ENCODE data around the gene TMEM223.

TMEM223 gene

DNA sequence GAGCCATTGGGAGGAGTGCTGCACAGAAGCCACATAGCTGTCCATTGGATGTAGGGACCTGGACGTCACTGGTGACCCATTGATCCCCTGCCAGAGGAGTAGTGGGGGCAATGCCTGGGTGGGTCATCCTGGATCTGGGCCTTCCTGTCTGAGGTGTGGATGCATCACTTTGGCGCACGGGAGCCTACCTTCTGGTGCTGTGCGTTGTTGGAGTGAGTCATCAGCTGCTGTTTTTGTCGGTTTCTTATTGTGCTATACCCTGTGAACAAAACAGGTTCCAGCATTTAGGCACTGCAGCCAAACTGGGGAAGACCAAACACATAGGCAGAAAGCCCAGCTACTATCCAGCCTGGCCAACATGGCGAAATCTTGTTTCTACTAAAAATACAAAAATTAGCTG is 17.4 kb downstream of the TMEM223 start:
- Histone ChIP-seq H3K36me3 (ENCODE audit: control insufficient read depth in 2 of 2, insufficient read depth in 1 of 2, low read length in 2 of 2) (peaks cover 0 to 44% of the 10 kb centered on the region in 2 experiments; a peak in 2 of 3 replicates), H3K9me3 (ENCODE audit: control insufficient read depth, insufficient read depth, low read depth, low read length) (no peaks in the 10 kb centered on the region), H3K4me3 (ENCODE audit: low read depth, low read length) (no peak overlapping the region), H3K4me1 (ENCODE audit: control insufficient read depth, insufficient read depth, low read length) (no peaks in the 10 kb centered on the region), H3K27ac (ENCODE audit: extremely low read depth, low read depth, low read length) (no peak overlapping the region)
- TF ChIP-seq ZNF175 (tag by site-specific recombination; IDR thresholded peaks at IDR 0.05) (no peak), ZNF24 (tag by site-specific recombination; IDR thresholded peaks at IDR 0.05) (no peak), ZNF776 (tag by site-specific recombination; IDR thresholded peaks at IDR 0.05; ENCODE audit: borderline replicate concordance) (no peak)
- TF ChIP-seq, protein P1, sequence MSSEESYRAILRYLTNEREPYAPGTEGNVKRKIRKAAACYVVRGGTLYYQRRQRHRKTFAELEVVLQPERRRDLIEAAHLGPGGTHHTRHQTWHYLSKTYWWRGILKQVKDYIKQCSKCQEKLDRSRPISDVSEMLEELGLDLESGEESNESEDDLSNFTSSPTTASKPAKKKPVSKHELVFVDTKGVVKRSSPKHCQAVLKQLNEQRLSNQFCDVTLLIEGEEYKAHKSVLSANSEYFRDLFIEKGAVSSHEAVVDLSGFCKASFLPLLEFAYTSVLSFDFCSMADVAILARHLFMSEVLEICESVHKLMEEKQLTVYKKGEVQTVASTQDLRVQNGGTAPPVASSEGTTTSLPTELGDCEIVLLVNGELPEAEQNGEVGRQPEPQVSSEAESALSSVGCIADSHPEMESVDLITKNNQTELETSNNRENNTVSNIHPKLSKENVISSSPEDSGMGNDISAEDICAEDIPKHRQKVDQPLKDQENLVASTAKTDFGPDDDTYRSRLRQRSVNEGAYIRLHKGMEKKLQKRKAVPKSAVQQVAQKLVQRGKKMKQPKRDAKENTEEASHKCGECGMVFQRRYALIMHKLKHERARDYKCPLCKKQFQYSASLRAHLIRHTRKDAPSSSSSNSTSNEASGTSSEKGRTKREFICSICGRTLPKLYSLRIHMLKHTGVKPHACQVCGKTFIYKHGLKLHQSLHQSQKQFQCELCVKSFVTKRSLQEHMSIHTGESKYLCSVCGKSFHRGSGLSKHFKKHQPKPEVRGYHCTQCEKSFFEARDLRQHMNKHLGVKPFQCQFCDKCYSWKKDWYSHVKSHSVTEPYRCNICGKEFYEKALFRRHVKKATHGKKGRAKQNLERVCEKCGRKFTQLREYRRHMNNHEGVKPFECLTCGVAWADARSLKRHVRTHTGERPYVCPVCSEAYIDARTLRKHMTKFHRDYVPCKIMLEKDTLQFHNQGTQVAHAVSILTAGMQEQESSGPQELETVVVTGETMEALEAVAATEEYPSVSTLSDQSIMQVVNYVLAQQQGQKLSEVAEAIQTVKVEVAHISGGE (tag by site-specific recombination; conservative IDR thresholded peaks at IDR 0.05; ENCODE audit: low read depth): no peak
- TF ChIP-seq, protein P2, sequence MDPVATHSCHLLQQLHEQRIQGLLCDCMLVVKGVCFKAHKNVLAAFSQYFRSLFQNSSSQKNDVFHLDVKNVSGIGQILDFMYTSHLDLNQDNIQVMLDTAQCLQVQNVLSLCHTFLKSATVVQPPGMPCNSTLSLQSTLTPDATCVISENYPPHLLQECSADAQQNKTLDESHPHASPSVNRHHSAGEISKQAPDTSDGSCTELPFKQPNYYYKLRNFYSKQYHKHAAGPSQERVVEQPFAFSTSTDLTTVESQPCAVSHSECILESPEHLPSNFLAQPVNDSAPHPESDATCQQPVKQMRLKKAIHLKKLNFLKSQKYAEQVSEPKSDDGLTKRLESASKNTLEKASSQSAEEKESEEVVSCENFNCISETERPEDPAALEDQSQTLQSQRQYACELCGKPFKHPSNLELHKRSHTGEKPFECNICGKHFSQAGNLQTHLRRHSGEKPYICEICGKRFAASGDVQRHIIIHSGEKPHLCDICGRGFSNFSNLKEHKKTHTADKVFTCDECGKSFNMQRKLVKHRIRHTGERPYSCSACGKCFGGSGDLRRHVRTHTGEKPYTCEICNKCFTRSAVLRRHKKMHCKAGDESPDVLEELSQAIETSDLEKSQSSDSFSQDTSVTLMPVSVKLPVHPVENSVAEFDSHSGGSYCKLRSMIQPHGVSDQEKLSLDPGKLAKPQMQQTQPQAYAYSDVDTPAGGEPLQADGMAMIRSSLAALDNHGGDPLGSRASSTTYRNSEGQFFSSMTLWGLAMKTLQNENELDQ (tag by site-specific recombination; IDR thresholded peaks at IDR 0.05; ENCODE audit: low read depth): no peak
- TF ChIP-seq, protein P3, sequence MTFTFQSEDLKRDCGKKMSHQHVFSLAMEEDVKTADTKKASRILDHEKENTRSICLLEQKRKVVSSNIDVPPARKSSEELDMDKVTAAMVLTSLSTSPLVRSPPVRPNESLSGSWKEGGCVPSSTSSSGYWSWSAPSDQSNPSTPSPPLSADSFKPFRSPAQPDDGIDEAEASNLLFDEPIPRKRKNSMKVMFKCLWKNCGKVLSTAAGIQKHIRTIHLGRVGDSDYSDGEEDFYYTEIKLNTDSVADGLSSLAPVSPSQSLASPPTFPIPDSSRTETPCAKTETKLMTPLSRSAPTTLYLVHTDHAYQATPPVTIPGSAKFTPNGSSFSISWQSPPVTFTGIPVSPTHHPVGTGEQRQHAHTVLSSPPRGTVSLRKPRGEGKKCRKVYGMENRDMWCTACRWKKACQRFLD (tag by site-specific recombination; IDR thresholded peaks at IDR 0.05): no peak
- TF ChIP-seq, protein P4, sequence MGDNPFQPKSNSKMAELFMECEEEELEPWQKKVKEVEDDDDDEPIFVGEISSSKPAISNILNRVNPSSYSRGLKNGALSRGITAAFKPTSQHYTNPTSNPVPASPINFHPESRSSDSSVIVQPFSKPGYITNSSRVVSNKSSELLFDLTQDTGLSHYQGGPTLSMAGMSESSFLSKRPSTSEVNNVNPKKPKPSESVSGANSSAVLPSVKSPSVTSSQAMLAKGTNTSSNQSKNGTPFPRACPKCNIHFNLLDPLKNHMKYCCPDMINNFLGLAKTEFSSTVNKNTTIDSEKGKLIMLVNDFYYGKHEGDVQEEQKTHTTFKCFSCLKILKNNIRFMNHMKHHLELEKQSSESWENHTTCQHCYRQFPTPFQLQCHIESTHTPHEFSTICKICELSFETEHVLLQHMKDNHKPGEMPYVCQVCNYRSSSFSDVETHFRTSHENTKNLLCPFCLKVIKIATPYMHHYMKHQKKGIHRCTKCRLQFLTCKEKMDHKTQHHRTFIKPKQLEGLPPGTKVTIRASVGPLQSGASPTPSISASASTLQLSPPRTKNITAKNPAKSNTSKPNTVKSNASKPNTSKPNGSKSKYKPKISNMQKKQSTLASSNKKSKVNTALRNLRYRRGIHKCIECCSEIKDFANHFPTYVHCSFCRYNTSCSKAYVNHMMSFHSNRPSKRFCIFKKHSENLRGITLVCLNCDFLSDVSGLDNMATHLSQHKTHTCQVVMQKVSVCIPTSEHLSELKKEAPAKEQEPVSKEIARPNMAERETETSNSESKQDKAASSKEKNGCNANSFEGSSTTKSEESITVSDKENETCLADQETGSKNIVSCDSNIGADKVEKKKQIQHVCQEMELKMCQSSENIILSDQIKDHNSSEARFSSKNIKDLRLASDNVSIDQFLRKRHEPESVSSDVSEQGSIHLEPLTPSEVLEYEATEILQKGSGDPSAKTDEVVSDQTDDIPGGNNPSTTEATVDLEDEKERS (tag by site-specific recombination; IDR thresholded peaks at IDR 0.05): no peak
- CTCF ChIA-PET: interaction anchor here (0.5 to 5.0 kb wide), 2 partner anchors 12 to 102 kb away, joined by 3 to 45 read pairs; partner anchors contain the start of gene TMEM179B
- POLR2A ChIA-PET: interaction anchor here (0.6 to 1.7 kb wide), 5 partner anchors 12 to 116 kb away, joined by 3 to 7 read pairs (median 3); partner anchors contain the start of genes C11orf98, CSKMT and POLR2G

DNA sequence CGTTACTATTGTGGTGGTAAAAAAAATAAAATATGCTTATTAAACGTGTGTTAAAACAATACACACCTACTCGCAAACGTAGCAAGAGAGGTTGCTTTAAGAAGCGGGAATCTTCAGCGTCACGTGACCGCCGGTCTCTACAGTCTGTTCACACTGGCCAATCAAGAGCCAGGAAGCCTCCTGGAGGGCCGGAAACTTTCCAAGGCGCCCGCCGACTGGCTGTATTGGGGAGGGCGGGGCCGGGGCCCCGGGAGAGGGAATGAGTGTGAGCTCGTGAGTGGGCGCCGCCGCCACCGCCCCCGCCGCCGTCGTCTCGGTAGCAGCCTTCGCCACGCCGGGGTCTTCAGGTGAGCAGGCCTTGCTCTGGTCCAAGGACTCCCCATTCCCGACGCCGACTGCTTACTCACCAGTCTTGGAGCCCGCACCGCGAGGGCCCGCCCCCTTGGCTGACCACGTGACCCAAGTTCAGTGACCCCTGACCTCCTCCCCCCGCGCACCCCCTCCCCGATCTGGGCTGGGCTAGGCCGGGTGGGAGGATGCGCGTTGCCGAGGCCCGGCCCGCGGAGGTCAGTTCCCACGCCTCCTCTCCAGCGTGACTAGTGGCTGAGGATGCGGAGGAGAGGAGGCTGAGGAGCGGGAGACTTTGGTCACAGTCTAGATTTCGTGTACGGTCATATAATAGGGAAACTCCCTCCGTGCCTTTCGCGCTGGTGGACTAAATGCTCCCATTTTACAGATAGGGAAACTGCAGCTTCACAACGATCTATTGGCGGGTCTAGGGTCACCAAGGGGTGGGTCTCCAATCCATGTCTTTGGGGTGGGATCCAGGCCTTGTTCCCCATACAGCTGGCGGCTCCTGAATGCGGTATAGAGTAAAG is 20.4 kb downstream of the TMEM223 start, which contains the start of gene TAF6L:
TAF6L (plus strand) TSS at position 253 of the 878 bp plus-strand sequence. CDS start 4,388 bp downstream, outside the sequence.
- ChIA-PET CTCF (interaction anchor here (0.6 to 4.4 kb wide), 7 partner anchors 10 to 98 kb away, joined by 3 to 37 read pairs (median 6); partner anchors contain the start of genes POLR2G and TMEM179B), POLR2A (interaction anchor here (0.5 to 5.4 kb wide), 23 partner anchors 9 to 1219 kb away, joined by 3 to 68 read pairs (median 5); partner anchors contain the start of genes C11orf98, CSKMT, HNRNPUL2 and LBHD1)
- Histone ChIP-seq H3K4me1 (ENCODE audit: control insufficient read depth, insufficient read depth, low read length) (no peaks in the 10 kb centered on the region), H3K9me3 (ENCODE audit: control insufficient read depth, insufficient read depth, low read depth, low read length) (no peaks in the 10 kb centered on the region), H3K27ac (ENCODE audit: extremely low read depth, low read depth, low read length) (peak within 1 kb of the TSS; percentile 72), H3K36me3 (ENCODE audit: control insufficient read depth in 2 of 2, insufficient read depth in 1 of 2, low read length in 2 of 2) (peaks cover 0 to 34% of the 10 kb centered on the region in 2 experiments; a peak in 2 of 3 replicates), H3K4me3 (ENCODE audit: low read depth, low read length) (peak within 1 kb of the TSS; percentile 71)
- TF ChIP-seq ZEB2 (tag by site-specific recombination; IDR thresholded peaks at IDR 0.05) (peak; percentile 70; the same call in 1 of the 2 replicates), ZNF10 (tag by site-specific recombination; IDR thresholded peaks at IDR 0.05) (no peak), GLIS1 (tag by site-specific recombination; IDR thresholded peaks at IDR 0.05) (peak; percentile 69), SP7 (tag by site-specific recombination; IDR thresholded peaks at IDR 0.05) (peak; percentile 70; the same call in 1 of the 2 replicates), ZBTB7A (tag by site-specific recombination; IDR thresholded peaks at IDR 0.05; ENCODE audit: low read depth) (peak; percentile 96), ZFHX2 (tag by site-specific recombination; conservative IDR thresholded peaks at IDR 0.05) (peak; percentile 94), ZBTB8A (tag by site-specific recombination; IDR thresholded peaks at IDR 0.05) (peak; percentile 45), MEIS1 (CRISPR knock-in tag; IDR thresholded peaks at IDR 0.05; ENCODE audit: borderline replicate concordance) (no peak), ZNF292 (tag by site-specific recombination; IDR thresholded peaks at IDR 0.05; ENCODE audit: borderline replicate concordance, low read depth) (no peak), ZNF133 (tag by site-specific recombination; IDR thresholded peaks at IDR 0.05) (no peak)
- TF ChIP-seq, protein P5, sequence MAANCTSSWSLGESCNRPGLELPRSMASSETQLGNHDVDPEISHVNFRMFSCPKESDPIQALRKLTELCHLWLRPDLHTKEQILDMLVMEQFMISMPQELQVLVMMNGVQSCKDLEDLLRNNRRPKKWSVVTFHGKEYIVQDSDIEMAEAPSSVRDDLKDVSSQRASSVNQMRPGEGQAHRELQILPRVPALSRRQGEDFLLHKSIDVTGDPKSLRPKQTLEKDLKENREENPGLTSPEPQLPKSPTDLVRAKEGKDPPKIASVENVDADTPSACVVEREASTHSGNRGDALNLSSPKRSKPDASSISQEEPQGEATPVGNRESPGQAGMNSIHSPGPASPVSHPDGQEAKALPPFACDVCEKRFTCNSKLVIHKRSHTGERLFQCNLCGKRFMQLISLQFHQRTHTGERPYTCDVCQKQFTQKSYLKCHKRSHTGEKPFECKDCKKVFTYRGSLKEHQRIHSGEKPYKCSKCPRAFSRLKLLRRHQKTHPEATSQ (tag by site-specific recombination; IDR thresholded peaks at IDR 0.05): 0 out of 2 replicates have a peak, but pooled peaks have one; percentile 67
